Breast epithelium (tissue), 4 donors: ENCODE measurements around the gene CCDC12. TPM values are rescaled to one million over a fixed set of nuclear protein-coding genes. Genes with fewer than 3 reads are reported as not detected.

Experiments used
- DNase-seq, 2 donors: peaks; one replicate each; pipeline ENCODE4 v3.0.0-alpha.2; 2019; ENCODE audit warnings: low spot score in 2 of 2
- H3K27ac ChIP-seq, 2 donors: fragments of 200-600 bp; sonication (generic) in 1 of 2; one replicate each; pipeline ENCODE4 v1.5.1; 2016 to 2019; ENCODE audit warnings: mild to moderate bottlenecking in 1 of 2
- H3K27me3 ChIP-seq, 2 donors: fragments of 200-600 bp; sonication (generic) in 1 of 2; one replicate each; pipeline versions ENCODE4 v1.5.1 to v1.6.0; 2017 to 2019; ENCODE audit warnings: control low read depth in 1 of 2, mild to moderate bottlenecking in 1 of 2
- H3K36me3 ChIP-seq: fragments of 200-600 bp; one replicate; pipeline ENCODE4 v1.5.1; 2019
- H3K4me1 ChIP-seq, 2 donors: fragments of 200-600 bp; sonication (generic); one replicate each; pipeline ENCODE4 v1.5.1; 2016 to 2019; ENCODE audit warnings: control low read depth in 1 of 2
- H3K4me3 ChIP-seq, 3 donors: fragments of 200-600 bp; sonication (generic); 1 replicate in 2 of 3; 2 replicates in 1 of 3; pipeline ENCODE4 v1.5.1; 2016 to 2019; ENCODE audit warnings: mild to moderate bottlenecking in 3 of 3, moderate library complexity in 2 of 3
- H3K9me3 ChIP-seq, 2 donors: fragments of 200-600 bp; sonication (generic) in 1 of 2; one replicate each; pipeline ENCODE4 v1.5.1; 2016 to 2019; ENCODE audit warnings: control low read depth in 1 of 2
- POLR2A ChIP-seq: fragments of 450-650 bp; IDR thresholded peaks from one replicate; pipeline ENCODE4 v1.6.1; 2016; ENCODE audit warnings: antibody characterized with exemption, mild to moderate bottlenecking, moderate library complexity
- POLR2AphosphoS5 ChIP-seq, 3 donors: sonication (generic); formaldehyde crosslinking; IDR thresholded peaks; one replicate each; pipeline ENCODE4 v1.6.1; 2017; ENCODE audit warnings: antibody characterized with exemption in 3 of 3
- intact Hi-C: fragments of 100-400 bp; cut with DNase I; formaldehyde crosslinking; loops from one replicate; pipeline ENCODE4 v1.15.1; 2023; ENCODE audit warnings: low total_unique reads
- total RNA-seq, 3 donors: library from RNA; depleted of rRNA; stranded (reverse); fragments of >200 nt; gene quantifications; one replicate each; pipeline ENCODE4 v1.1.0, GENCODE V29; 2016
- TF ChIP-seq, protein P1 (sequence below), 3 donors: fragments of 450-650 bp; IDR thresholded peaks; one replicate each; pipeline ENCODE4 v1.5.1; 2016 to 2017; ENCODE audit warnings: antibody characterized with exemption in 3 of 3, mild to moderate bottlenecking in 3 of 3, moderate library complexity in 3 of 3

CCDC12 gene
- total RNA-seq, 3 donors from 2014 or later = 27.0 to 50.2 (median 43.9) TPM

DNA sequence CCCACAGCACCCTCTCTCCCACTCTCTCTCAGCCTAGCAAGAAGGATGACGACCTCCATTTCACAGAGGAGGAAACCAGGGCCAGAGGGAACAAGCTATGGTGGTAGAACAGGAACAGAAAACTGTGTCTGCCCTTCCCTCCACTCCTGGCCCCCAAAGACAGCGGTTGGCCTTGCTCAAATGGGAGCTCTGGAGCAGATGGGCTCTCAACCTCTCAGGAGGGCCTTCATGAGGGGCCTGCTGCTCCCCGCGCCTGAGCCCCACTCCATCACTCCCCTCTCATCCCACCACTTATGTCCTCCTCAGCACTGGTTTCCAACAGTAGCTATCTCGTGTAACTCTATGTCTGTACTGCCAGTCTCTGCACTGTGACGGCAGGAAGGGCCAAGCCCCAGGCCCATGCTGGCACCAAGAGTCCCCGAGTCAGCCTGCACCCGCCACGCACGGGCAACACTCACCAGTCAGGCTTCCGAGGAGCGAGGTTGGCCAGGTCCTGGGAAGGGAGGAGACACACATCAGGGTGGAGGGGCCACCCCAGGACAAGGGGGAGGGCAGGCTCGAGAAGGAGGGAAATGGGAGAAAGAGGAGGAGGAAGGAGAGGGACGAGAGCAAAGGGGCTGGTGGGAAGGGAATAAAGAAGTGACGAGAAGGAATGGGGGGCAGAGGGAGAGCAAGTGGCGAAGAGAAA, 53.5 kb downstream of the CCDC12 start:
- Histone ChIP-seq H3K36me3 (no peaks in the 10 kb centered on the region), H3K27me3 (no peaks in the 10 kb centered on the region), H3K27ac (no peak overlapping the region), H3K4me1 (peaks cover 0 to 15% of the 10 kb centered on the region in 2 donors), H3K9me3 (no peaks in the 10 kb centered on the region), H3K4me3 (no peak overlapping the region)
- intact Hi-C loops = loop anchor here (5.0 kb wide), 1 partner anchor 1046 kb away; no protein-coding TSS in a partner anchor
- TF ChIP-seq, protein P1, sequence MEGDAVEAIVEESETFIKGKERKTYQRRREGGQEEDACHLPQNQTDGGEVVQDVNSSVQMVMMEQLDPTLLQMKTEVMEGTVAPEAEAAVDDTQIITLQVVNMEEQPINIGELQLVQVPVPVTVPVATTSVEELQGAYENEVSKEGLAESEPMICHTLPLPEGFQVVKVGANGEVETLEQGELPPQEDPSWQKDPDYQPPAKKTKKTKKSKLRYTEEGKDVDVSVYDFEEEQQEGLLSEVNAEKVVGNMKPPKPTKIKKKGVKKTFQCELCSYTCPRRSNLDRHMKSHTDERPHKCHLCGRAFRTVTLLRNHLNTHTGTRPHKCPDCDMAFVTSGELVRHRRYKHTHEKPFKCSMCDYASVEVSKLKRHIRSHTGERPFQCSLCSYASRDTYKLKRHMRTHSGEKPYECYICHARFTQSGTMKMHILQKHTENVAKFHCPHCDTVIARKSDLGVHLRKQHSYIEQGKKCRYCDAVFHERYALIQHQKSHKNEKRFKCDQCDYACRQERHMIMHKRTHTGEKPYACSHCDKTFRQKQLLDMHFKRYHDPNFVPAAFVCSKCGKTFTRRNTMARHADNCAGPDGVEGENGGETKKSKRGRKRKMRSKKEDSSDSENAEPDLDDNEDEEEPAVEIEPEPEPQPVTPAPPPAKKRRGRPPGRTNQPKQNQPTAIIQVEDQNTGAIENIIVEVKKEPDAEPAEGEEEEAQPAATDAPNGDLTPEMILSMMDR (IDR thresholded peaks at IDR 0.05) = no peak
- DNase-seq = no peak

DNA sequence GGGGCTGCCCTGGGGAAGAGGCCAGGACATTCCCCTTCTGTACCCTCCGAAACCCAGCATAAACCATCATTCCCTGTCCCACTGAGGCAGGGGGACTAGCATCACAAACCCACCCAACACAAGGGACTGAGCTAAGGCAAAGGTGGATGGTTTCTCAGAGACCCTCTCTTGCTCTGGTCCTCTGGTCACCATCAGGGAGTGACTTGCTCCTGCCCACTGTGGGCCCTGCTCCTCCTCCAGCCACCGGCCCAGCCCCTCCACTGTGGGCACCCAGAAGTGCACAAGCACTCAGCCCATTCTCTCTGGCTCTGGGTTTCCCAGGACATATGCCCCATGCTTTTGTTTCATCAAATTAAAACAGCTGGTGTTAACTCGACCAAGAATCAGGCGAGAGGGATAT, 54.1 kb downstream of the CCDC12 start:
- Histone ChIP-seq H3K4me1 (peaks cover 0 to 9% of the 10 kb centered on the region in 2 donors), H3K27ac (no peak overlapping the region), H3K4me3 (no peak overlapping the region), H3K36me3 (no peaks in the 10 kb centered on the region), H3K27me3 (no peaks in the 10 kb centered on the region), H3K9me3 (no peaks in the 10 kb centered on the region)
- TF ChIP-seq, protein P1 (IDR thresholded peaks at IDR 0.05) = no peak
- no peak for TF ChIP-seq POLR2AphosphoS5 (IDR thresholded peaks at IDR 0.05)
- no peak for DNase-seq
- intact Hi-C loops = loop anchor here (5.0 kb wide), 1 partner anchor 1045 kb away; no protein-coding TSS in a partner anchor

DNA sequence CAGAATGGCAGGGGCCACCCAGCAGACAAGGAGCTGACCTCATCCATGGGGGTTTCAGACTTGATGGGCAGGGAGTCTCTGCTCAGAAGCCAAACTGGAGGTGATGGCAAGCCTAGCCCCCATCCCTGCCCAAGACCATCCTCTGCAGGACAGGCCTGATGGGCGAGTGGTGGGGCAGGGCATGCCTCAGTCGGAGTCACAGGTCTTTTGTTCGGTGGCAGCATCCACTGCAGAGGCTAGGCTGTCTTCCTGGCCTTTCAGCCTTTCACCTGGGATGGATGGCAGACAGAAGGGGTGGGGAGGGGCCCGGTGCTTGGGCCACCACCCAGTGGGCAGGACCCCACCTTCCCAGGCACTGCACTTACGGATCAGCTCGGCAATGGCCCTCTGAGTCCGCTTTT, 54.7 kb downstream of the CCDC12 start:
- DNase-seq = no peak
- Histone ChIP-seq H3K9me3 (no peaks in the 10 kb centered on the region), H3K27ac (no peak overlapping the region), H3K4me1 (peaks cover 0 to 3% of the 10 kb centered on the region in 2 donors), H3K4me3 (no peak overlapping the region), H3K27me3 (no peaks in the 10 kb centered on the region), H3K36me3 (no peaks in the 10 kb centered on the region)
- no peak for TF ChIP-seq POLR2A
- TF ChIP-seq POLR2AphosphoS5 (IDR thresholded peaks at IDR 0.05) = no peak
- TF ChIP-seq, protein P1 (IDR thresholded peaks at IDR 0.05) = no peak
- intact Hi-C loops = loop anchor here (5.0 kb wide), 1 partner anchor 1045 kb away; no protein-coding TSS in a partner anchor

DNA sequence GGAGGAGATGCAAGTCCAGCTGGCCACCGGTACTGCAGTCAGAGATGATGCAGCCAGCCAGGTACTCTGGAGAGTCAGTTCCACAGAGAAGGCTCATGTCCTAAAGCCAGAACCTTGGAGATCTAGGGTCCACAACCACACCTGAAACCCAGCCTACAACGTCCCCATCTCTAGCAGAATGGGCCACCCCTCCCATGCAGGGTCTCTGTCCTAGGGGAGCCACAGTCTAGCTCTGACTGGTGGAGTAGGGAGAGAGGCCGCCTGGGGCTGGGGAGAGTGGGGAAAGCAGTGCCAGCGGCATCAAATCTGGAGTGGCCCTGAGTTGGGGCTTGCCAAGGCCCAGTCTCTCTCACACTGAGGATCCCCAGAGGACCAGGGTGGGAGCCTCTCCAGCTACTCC, 55.5 kb downstream of the CCDC12 start:
- Histone ChIP-seq H3K27ac (no peak overlapping the region), H3K4me3 (no peak overlapping the region), H3K36me3 (no peaks in the 10 kb centered on the region), H3K4me1 (no peaks in the 10 kb centered on the region), H3K27me3 (no peaks in the 10 kb centered on the region), H3K9me3 (no peaks in the 10 kb centered on the region)
- TF ChIP-seq POLR2AphosphoS5 (IDR thresholded peaks at IDR 0.05) (no peak), POLR2A (no peak)
- TF ChIP-seq, protein P1 (IDR thresholded peaks at IDR 0.05) = no peak
- DNase-seq = no peak
- intact Hi-C loops = loop anchor here (5.0 kb wide), 1 partner anchor 1044 kb away; no protein-coding TSS in a partner anchor

DNA sequence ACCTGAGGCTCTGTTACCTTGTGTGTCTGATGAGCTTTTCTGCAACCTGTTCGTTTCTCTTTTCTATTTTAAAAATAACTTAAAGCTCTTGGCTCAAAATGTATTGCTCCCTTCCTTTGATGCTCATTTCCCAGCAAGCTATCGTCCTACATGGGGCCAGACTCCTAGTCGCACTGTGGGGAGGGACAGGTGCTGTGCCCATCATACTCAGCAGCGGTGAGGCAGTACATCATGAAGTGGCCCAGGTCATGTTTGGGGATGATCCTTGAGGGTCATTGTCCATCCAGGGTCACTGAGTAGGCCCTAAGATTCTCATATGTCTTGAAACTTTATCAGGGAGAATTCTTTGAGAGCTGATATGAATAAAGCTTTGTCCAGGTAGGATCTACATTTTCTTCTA, 57.9 kb downstream of the CCDC12 start:
- Histone ChIP-seq H3K4me1 (no peaks in the 10 kb centered on the region), H3K36me3 (no peaks in the 10 kb centered on the region), H3K9me3 (no peaks in the 10 kb centered on the region), H3K27me3 (no peaks in the 10 kb centered on the region), H3K4me3 (no peak overlapping the region), H3K27ac (no peak overlapping the region)
- intact Hi-C loops = no loop called here
- TF ChIP-seq POLR2A (no peak), POLR2AphosphoS5 (IDR thresholded peaks at IDR 0.05) (no peak)
- TF ChIP-seq, protein P1 (IDR thresholded peaks at IDR 0.05) = no peak
- no peak for DNase-seq
